HEK293T (cell line): Measurements from ENCODE around the gene ZNF286A.
"Not testable (repeated sequence)": the region's sequence is repeated elsewhere in the genome, so short reads cannot be mapped to it uniquely, and the experiment has no call there.

Source experiments
- ELF4 ChIP-seq: fragments of 450-650 bp; IDR thresholded peaks from 2 replicates; pipeline ENCODE4 v1.6.1; 2017; ENCODE audit warnings: antibody characterized with exemption
- L3MBTL2 ChIP-seq: fragments of 450-650 bp; conservative IDR thresholded peaks from 2 replicates; pipeline ENCODE4 v1.6.1; 2016; ENCODE audit warnings: mild to moderate bottlenecking
- NFRKB ChIP-seq: fragments of 450-650 bp; IDR thresholded peaks from 2 replicates; pipeline ENCODE4 v1.6.1; 2016; ENCODE audit warnings: mild to moderate bottlenecking, moderate library complexity
- PKNOX1 ChIP-seq: fragments of 450-650 bp; IDR thresholded peaks from 2 replicates; pipeline ENCODE4 v1.6.1; 2016
- SP1 ChIP-seq: fragments of 450-650 bp; IDR thresholded peaks from 2 replicates; pipeline ENCODE4 v1.6.1; 2017

DNA sequence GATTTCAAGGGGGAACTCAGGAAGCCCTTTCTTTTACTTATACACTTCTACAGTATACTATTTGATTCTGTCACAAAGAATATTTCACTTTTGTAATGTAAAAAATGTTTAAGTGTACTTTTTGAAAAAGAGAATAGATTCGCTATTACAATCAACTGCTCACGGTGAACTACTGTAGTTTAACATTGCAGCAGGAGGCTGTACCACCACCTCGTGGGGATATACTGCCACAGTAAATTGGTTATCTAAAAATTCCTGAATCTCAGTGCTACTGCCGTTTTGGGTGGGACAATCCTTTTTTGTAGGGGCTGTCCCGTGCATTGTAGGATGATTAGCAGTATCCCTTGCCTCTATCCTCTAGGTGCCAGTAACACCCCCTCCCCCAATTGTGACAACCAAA lies 30.0 kb upstream of the ZNF286A start:
- TF ChIP-seq NFRKB, SP1, PKNOX1, ELF4, L3MBTL2: not testable (repeated sequence)
